Measurements from ENCODE around the gene SLC25A42. TPM values are rescaled to one million over a fixed set of nuclear protein-coding genes. Genes with fewer than 3 reads are reported as not detected.

The SLC25A42 gene
- total and polyA plus RNA-seq, 2 of the 13 experiments (the other 11 are each of a cell fraction or from before 2014, with no cell fraction given), result 12.8 to 18.3 TPM

GRCh38 chr19:19119325-19120237 lies 55.8 kb downstream of the SLC25A42 start:
- in situ Hi-C loops (cut with HindIII; ENCODE audit: extremely low pct_ligation_motif_present, low pct_unique_long_range_greater_than_20kb), result no loop called here
- H3K4me2 ChIP-seq (ENCODE audit: low read depth, low read length), result no peak overlapping the region
- no peaks in the 10 kb centered on the region for H3K9me3 ChIP-seq (ENCODE audit: low read length)
- H3K9ac ChIP-seq (ENCODE audit: insufficient read depth, low read depth, low read length), result no peak overlapping the region
- H3K4me1 ChIP-seq (ENCODE audit: insufficient read depth, low read length), result peaks cover 13% of the 10 kb centered on the region
- H4K20me1 ChIP-seq (ENCODE audit: insufficient read depth, low read length), result no peaks in the 10 kb centered on the region
- no peak overlapping the region for H3K4me3 ChIP-seq (replicated peaks in 1 of 3; ENCODE audit: insufficient read depth in 1 of 3, low read depth in 2 of 3, low read length in 3 of 3)
- BruUV-seq (replicated peaks), result no TSS peak
- intact Hi-C loops (cut with micrococcal nuclease; ENCODE audit: unreplicated experiment), result loop anchor here (5.0 kb wide), 1 partner anchor 57 kb away; the partner anchor contains the start of gene SLC25A42
- H3K27ac ChIP-seq (ENCODE audit: extremely low read length, insufficient read depth, low read length), result no peak overlapping the region
- TF ChIP-seq ZBTB33 (CRISPR knock-in tag; IDR thresholded peaks at IDR 0.05) (0 out of 2 replicates have a peak, but pooled peaks have one; percentile 20), ZBTB43 (CRISPR knock-in tag; conservative IDR thresholded peaks at IDR 0.05) (no peak)
- no peak for FAIRE-seq
- no peaks in the 10 kb centered on the region; a peak in 2 of 5 replicates for H3K36me3 ChIP-seq (replicated peaks in 1 of 2; ENCODE audit: control insufficient read depth in 1 of 2, insufficient read depth in 2 of 2, low read length in 2 of 2)
- no peak; the same call in 2 of the 3 replicates for ATAC-seq
- no peak for DNase-seq (ENCODE audit: low spot score)
- ChIA-PET POLR2A (interaction anchor here (1.0 kb wide), 1 partner anchor 21 kb away, joined by 3 read pairs; no protein-coding TSS in a partner anchor), CTCF (ENCODE audit: low intra/inter-chr PET ratio, low total read pairs) (no interaction called here)
- no peak overlapping the region for H2AFZ ChIP-seq (ENCODE audit: low read length)
- 99% methylated on average over 30 of the region's 39 CpGs for WGBS (ENCODE audit: low lambda C conversion rate)
- no peaks in the 10 kb centered on the region for H3K79me2 ChIP-seq (ENCODE audit: insufficient read depth, low read length)
- no peaks in the 10 kb centered on the region for H3K27me3 ChIP-seq (ENCODE audit: control insufficient read depth in 1 of 2, insufficient read depth in 2 of 2, low read length in 2 of 2)

Data from HepG2 (cell line).